DMS79 (cell line): ENCODE data around the gene RRM1.
"Not testable (repeated sequence)": the region's sequence is repeated elsewhere in the genome, so short reads cannot be mapped to it uniquely, and the experiment has no call there.

Source experiments
- DNase-seq: peaks from one replicate; lab custom pipeline; 2025; lab: John Stamatoyannopoulos, UW

The RRM1 gene

GRCh38 chr11:4083198-4083597, 11.4 kb upstream of the RRM1 start:
- no peak for DNase-seq

DNA sequence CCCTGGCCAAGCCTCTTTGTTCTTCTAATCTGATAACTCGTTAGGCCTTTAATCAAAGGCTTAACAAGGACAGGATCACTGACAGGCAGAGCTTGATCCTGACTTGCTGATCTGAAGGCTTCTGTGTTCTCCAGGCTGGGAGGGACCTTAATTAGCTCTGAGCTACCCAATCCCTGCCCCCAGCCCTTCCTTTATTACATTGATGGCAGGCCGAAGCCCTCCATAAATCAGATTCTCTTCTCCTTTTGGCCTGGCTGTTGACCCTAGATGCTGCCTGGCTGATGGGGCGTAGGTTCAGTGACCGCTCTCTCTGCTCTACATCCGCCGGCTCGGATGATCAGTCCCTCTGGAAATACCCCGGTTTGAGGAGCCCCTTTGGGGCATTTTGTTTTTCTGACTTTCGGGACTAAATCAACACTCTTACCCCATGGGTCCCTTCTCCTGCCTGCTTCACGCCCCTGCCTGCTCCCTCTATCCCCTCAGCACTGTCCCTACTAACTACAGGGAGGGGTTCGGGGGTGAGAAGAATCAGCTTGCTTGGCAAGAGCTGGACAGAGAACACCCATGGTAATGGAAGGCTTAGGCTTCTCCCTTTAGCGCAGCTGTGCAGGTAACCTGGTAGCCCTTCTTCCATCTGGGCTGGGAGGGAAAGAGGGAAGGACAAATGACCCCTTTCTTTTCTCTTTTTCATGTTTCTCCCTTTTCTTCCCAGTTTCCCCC, 10.0 kb upstream of the RRM1 start:
- no peak for DNase-seq

DNA sequence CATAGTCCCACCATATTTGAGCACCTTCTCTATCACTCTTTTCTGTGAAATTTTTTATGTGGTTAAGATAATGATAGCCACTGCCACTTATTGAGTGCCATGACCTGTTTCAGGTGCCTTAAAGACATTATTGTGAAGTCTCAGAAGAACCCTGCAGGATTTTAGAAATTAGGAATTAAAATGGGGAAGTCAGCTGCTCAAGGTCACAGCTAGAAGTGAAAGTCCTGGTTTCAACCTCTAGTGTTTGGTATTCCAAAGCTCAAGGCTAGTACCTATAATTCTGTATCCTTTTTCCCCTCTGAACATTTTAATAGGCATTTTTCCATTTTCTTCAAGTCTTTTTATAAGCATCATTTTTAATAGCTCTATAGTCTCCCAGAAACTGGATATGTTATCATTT, 9.0 kb upstream of the RRM1 start:
- DNase-seq: no peak

- DNase-seq: no peak
Observed at GRCh38 chr11:4086575-4087353, 7.8 kb upstream of the RRM1 start.

- no peak for DNase-seq
Observed at GRCh38 chr11:4087551-4087950, 7.0 kb upstream of the RRM1 start.

DNA sequence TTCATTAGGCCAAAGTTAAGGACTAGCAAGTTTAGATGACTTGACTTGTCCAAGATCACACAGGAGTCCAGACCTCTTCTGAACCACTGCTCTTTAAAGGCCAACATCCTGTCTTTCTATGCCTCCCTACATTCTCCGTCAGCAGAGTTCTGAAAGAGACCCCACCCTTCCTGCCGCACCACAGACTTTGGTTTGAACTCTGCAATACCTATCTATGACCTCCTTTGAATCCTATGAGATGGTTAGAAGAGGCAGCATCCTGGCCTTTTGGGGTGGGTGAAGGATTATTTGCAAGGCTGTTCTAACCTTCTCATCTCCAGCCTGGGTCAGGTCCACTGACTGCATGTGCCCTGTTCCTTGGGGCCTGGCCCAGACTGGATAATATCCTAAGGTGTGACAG, 4.3 kb upstream of the RRM1 start:
- DNase-seq: no peak

DNA sequence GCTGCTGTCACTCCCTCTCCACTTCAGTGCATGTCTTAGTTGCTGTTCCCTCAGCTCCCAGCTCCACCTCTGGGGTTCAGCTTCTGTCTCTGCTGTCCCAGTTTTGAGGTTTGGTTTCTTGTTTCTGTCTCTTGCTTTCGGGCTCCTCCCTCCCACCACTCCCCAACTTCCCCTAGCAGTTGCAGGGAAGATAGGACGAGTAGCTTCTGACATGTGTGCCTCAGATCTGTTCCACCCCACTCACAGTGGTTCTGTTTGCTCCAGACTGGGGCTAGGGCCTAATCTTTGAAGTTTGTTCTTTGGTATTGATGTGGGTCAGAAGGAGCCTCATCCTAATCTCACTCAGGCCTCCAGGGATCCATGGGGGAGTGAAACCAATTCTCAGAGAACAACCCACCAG, 2.6 kb upstream of the RRM1 start:
- no peak for DNase-seq

DNA sequence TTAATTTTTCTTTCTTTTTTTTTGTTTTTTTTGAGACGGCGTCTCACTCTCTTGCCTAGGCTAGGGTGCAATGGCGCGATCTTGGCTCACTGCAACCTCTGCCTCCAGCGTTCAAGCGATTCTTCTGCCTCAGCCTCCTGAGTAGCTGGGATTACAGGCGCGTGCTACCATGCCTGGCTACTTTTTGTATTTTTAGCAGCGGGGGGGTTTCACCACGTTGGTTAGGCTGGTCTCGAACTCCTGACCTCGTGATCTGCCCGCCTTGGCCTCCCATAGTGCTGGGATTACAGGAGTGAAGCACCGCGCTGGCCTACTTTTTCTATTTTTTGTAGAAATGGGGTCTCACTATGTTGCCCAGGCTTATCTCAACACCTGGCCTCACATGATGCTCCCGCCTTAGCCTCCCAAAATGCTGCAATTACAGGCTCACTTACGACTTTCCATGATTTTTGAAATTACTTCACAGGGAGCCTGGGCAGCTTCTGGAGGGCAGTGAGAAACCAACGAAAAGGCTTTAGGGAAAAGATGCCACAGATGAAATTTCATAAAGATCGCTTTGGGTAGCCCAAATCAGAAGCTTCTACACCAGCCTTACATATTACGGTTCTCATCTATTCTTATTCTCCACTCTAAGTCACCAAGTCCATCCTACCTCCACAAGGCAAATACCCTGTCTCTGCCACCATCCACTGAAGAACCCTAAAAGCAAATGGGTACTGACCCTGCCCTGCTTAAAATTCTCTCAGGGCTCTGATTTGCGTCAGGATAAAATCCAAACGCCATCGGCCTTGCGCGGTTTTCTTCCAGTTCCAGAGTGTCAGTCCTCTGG, 866 bp upstream of the RRM1 start:
- DNase-seq: no peak

DNA sequence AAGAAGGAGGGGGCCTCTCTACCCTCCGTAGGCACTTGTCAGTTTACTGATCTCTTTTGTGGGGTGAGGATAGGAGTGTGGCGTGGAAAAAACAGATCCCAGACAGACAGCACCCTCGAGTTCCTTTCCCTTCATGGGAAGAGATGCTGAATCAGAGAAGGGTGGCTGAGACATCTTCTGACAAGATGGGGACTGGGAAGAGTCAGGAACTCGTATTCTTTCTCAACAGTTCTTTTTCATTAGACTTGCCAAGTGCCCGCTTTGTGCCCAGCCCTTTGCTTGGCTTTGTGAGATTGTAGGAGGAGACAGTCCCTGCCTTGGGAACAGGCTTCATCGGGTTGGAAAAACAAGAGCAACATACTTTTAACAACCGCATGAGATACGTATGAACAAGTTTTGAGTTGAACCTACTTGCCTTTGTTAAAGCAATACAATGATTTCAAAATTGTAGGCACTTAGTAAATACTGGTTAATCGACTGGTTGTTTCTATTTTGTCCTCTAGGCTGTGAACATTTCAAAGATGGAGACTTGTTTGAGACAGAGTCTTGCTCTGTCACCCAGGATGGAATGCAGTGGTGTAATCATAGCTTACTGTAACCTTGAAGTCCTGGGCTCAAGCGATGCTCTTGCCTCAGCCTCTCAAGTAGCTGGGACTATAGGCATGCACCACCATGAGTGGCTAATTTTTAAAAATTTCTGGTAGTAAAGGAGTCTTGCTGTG, 1.1 kb downstream of the RRM1 start:
- peak; percentile 6 for DNase-seq

GRCh38 chr11:4098026-4098621, 3.5 kb downstream of the RRM1 start:
- DNase-seq: no peak

GRCh38 chr11:4102711-4103110, 8.1 kb downstream of the RRM1 start:
- DNase-seq: no peak

DNA sequence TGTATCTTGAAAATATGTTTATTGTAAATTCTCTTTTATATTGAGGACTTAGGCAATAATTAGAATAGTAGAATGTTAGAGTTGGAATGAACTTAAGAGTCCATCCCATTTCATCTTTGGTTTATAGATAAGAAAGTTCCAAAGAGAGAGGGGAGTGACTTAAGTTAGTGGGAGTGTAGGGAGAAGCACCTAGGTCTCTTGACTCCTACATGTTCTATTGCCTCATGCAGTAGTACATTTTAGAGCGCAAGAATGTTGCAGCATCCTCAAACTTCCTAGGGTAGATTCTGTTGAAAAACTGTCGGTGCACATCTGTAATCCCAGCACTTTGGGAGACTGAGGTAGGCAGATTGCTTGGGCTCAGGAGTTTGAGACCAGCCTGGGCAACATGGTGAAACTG, 8.7 kb downstream of the RRM1 start:
- DNase-seq: no peak

GRCh38 chr11:4105916-4106315, 11.3 kb downstream of the RRM1 start:
- no peak for DNase-seq

DNA sequence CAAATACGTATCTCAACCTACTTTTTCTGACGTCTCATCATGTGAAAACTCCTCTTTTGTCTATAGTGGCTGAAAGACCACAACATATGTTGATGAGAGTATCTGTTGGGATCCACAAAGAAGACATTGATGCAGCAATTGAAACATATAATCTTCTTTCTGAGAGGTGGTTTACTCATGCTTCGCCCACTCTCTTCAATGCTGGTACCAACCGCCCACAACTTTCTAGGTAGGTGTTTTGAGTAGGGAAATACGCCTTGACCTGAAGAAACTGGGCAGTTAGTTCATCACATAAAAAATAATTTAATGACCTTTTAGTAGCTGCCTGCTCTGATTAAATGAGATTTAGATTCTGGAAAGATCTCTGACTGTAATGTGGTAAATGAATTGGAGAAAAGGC, 17.2 kb downstream of the RRM1 start:
- no peak for DNase-seq

- no peak for DNase-seq
Observed at GRCh38 chr11:4115128-4115527, 20.5 kb downstream of the RRM1 start.

DNA sequence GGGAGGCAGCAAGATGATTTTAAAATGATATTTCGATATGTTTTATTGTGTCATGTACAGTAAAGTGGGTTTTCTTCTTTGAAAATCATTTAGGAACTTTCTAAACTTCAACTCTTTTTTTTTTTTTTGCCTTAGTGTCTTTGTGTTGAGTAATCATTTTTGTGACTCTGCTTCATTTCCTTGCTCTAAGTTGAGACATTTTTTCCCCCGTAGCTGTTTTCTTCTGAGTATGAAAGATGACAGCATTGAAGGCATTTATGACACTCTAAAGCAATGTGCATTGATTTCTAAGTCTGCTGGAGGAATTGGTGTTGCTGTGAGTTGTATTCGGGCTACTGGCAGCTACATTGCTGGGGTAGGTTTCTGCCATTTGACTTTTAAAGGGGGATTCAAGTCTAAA, 23.5 kb downstream of the RRM1 start:
- DNase-seq: no peak

GRCh38 chr11:4123218-4123617, 28.6 kb downstream of the RRM1 start:
- DNase-seq: no peak

- DNase-seq: no peak
Observed at GRCh38 chr11:4125141-4125540, 30.5 kb downstream of the RRM1 start.

GRCh38 chr11:4127357-4127756, 32.8 kb downstream of the RRM1 start:
- DNase-seq: no peak

DNA sequence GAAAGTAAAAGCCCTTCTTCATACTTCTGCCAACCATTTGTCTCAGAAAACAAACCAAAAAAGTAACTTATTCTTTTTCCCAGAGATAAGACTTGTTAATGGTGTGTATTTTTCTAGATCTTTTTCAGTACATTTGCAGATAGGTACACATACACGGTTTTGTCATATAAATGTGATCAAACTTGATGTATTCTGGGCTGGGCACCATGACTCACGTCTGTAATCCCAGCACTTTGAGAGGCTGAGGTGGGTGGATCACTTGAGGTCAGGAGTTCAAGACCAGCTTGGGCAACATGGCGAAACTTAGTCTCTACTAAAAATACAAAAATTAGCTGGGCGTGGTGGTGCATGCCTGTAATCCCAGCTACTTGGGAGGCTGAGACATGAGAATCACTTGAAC, 35.6 kb downstream of the RRM1 start:
- DNase-seq: not testable (repeated sequence)

DNA sequence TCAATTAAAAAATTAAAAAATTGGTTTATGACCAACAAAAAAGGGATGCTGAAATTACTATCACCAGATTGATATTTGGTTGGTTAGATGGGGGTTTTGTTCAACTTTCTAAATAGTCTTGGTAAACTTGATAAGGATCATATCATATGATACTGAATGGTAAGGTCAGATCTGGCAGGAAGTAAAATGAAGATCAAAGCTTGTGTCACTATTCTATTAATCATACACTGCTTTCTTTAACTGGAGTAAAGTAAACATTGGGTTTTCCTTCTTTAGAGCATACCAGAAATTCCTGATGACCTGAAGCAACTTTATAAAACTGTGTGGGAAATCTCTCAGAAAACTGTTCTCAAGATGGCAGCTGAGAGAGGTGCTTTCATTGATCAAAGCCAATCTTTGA, 40.2 kb downstream of the RRM1 start:
- no peak for DNase-seq

DNA sequence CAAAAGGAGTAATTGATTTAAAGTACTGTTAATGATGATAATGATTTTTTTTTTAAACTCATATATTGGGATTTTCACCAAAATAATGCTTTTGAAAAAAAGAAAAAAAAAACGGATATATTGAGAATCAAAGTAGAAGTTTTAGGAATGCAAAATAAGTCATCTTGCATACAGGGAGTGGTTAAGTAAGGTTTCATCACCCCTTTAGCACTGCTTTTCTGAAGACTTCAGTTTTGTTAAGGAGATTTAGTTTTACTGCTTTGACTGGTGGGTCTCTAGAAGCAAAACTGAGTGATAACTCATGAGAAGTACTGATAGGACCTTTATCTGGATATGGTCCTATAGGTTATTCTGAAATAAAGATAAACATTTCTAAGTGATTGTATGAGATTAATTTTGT, 43.9 kb downstream of the RRM1 start:
- DNase-seq: no peak
